Thymus (tissue), 11 donors: ENCODE data around the gene MACROD2. TPM values are rescaled to one million over a fixed set of nuclear protein-coding genes. Genes with fewer than 3 reads are reported as not detected.
A peak's percentile ranks its signal among the peaks of the same experiment; 100 is the strongest.

Source experiments
- DNase-seq, 9 donors: peaks; one replicate each; pipeline ENCODE4 v3.0.0-alpha.2; 2013; ENCODE audit warnings: low spot score in 9 of 9, low read depth in 6 of 9, missing footprints in 1 of 9
- H3K27ac ChIP-seq, 2 donors: one replicate each; pipeline ENCODE4 v1.5.1; 2013; ENCODE audit warnings: control low read depth in 1 of 2, low read depth in 1 of 2, low read length in 1 of 2, mild to moderate bottlenecking in 1 of 2, moderate library complexity in 1 of 2
- H3K27me3 ChIP-seq, 2 donors: one replicate each; pipeline ENCODE4 v1.5.1; 2013; ENCODE audit warnings: low read length in 1 of 2; ENCODE audit not compliant: control insufficient read depth in 2 of 2, insufficient read depth in 1 of 2
- H3K36me3 ChIP-seq, 2 donors: one replicate each; pipeline ENCODE4 v1.5.1; 2013; ENCODE audit warnings: low read length in 1 of 2, mild to moderate bottlenecking in 1 of 2, moderate library complexity in 1 of 2; ENCODE audit not compliant: control insufficient read depth in 2 of 2, insufficient read depth in 2 of 2
- H3K4me1 ChIP-seq, 2 donors: one replicate each; pipeline ENCODE4 v1.5.1; 2013; ENCODE audit warnings: low read length in 2 of 2; ENCODE audit not compliant: control insufficient read depth in 2 of 2, insufficient read depth in 2 of 2
- H3K4me3 ChIP-seq, 2 donors: one replicate each; pipeline ENCODE4 v1.5.1; 2013; ENCODE audit warnings: low read length in 2 of 2, control low read depth in 1 of 2, mild to moderate bottlenecking in 1 of 2
- H3K9me3 ChIP-seq, 2 donors: one replicate each; pipeline ENCODE4 v1.5.1; 2013; ENCODE audit warnings: low read length in 1 of 2, mild to moderate bottlenecking in 1 of 2; ENCODE audit not compliant: control insufficient read depth in 2 of 2, insufficient read depth in 1 of 2
- WGBS: extraction: QIAGEN DNeasy Blood & Tissue Kit; methylation state at CpG from one replicate; pipeline ENCODE4 v1.1.7; 2013; 5-methylcytosine and 5-hydroxymethylcytosine counted together
- polyA plus RNA-seq: library from polyadenylated mRNA; stranded (reverse); fragments of 200-250 nt; gene quantifications from one replicate; pipeline ENCODE4 v1.2.3, GENCODE V29; 2013
- total RNA-seq: library from RNA; stranded (reverse); fragments of 120-200 nt; gene quantifications from one replicate; pipeline ENCODE4 v1.2.4, GENCODE V29; 2013
- donor health status: healthy.

Gene MACROD2
- total and polyA plus RNA-seq, 2 donors, result 1.6 to 4.2 TPM

- H3K4me1 ChIP-seq, result no peaks in the 10 kb centered on the region
- 99% methylated on average over 3 of the region's 3 CpGs for WGBS
These were observed 2063.0 kb downstream of the MACROD2 start for GRCh38 chr20:16058268-16058667.

GRCh38 chr20:16059841-16060240 lies 2064.5 kb downstream of the MACROD2 start:
- DNase-seq, result no peak
- no peaks in the 10 kb centered on the region for H3K9me3 ChIP-seq
- no peak overlapping the region for H3K27ac ChIP-seq
- WGBS, result 95% methylated on average over 2 of the region's 2 CpGs
- H3K4me1 ChIP-seq, result no peaks in the 10 kb centered on the region
- H3K36me3 ChIP-seq, result no peaks in the 10 kb centered on the region
- H3K27me3 ChIP-seq, result no peaks in the 10 kb centered on the region
- no peak overlapping the region for H3K4me3 ChIP-seq

More at GRCh38 chr20:16058268-16058667, 2063.0 kb downstream of the MACROD2 start:
- Histone ChIP-seq H3K27ac (no peak overlapping the region), H3K36me3 (no peaks in the 10 kb centered on the region), H3K9me3 (no peaks in the 10 kb centered on the region), H3K4me3 (no peak overlapping the region), H3K27me3 (no peaks in the 10 kb centered on the region)
- no peak for DNase-seq

GRCh38 chr20:16061351-16061750 lies 2066.0 kb downstream of the MACROD2 start:
- Histone ChIP-seq H3K9me3 (no peaks in the 10 kb centered on the region), H3K4me1 (no peaks in the 10 kb centered on the region), H3K27ac (no peak overlapping the region), H3K4me3 (no peak overlapping the region), H3K27me3 (no peaks in the 10 kb centered on the region), H3K36me3 (no peaks in the 10 kb centered on the region)
- no peak for DNase-seq
- WGBS, result 96% methylated on average over 7 of the region's 7 CpGs

- no peak for DNase-seq
- WGBS, result 84% methylated on average over 10 of the region's 10 CpGs
These were observed 2067.6 kb downstream of the MACROD2 start for GRCh38 chr20:16062661-16063581.

GRCh38 chr20:16063881-16064280 lies 2068.6 kb downstream of the MACROD2 start:
- WGBS, result 84% methylated on average over 2 of the region's 2 CpGs
- Histone ChIP-seq H3K9me3 (peaks cover 0 to 3% of the 10 kb centered on the region in 2 donors), H3K4me3 (no peak overlapping the region), H3K36me3 (no peaks in the 10 kb centered on the region), H3K4me1 (no peaks in the 10 kb centered on the region), H3K27me3 (no peaks in the 10 kb centered on the region), H3K27ac (no peak overlapping the region)
- peak in 1 of 9 donors; percentile 10 for DNase-seq

More at GRCh38 chr20:16062661-16063581, 2067.6 kb downstream of the MACROD2 start:
- Histone ChIP-seq H3K4me1 (no peaks in the 10 kb centered on the region), H3K27me3 (no peaks in the 10 kb centered on the region), H3K4me3 (no peak overlapping the region), H3K27ac (no peak overlapping the region), H3K9me3 (peaks cover 0 to 3% of the 10 kb centered on the region in 2 donors), H3K36me3 (no peaks in the 10 kb centered on the region)

- 93% methylated on average over 3 of the region's 3 CpGs for WGBS
- H3K9me3 ChIP-seq, result peaks cover 0 to 3% of the 10 kb centered on the region in 2 donors
- no peaks in the 10 kb centered on the region for H3K36me3 ChIP-seq
- no peaks in the 10 kb centered on the region for H3K4me1 ChIP-seq
- no peak for DNase-seq
- H3K4me3 ChIP-seq, result no peak overlapping the region
- no peaks in the 10 kb centered on the region for H3K27me3 ChIP-seq
- H3K27ac ChIP-seq, result no peak overlapping the region
These were observed 2069.8 kb downstream of the MACROD2 start for GRCh38 chr20:16064989-16065707.

GRCh38 chr20:16066571-16066970 lies 2071.3 kb downstream of the MACROD2 start:
- Histone ChIP-seq H3K27ac (no peak overlapping the region), H3K36me3 (no peaks in the 10 kb centered on the region), H3K4me1 (no peaks in the 10 kb centered on the region), H3K27me3 (no peaks in the 10 kb centered on the region), H3K9me3 (peaks cover 0 to 3% of the 10 kb centered on the region in 2 donors), H3K4me3 (no peak overlapping the region)
- DNase-seq, result no peak
- 94% methylated on average over 5 of the region's 5 CpGs for WGBS

- Histone ChIP-seq H3K4me3 (no peak overlapping the region), H3K4me1 (no peaks in the 10 kb centered on the region), H3K27ac (no peak overlapping the region), H3K27me3 (no peaks in the 10 kb centered on the region), H3K36me3 (no peaks in the 10 kb centered on the region), H3K9me3 (peaks cover 0 to 3% of the 10 kb centered on the region in 2 donors)
- DNase-seq, result no peak
- 98% methylated on average over 1 of the region's 1 CpG for WGBS
These were observed 2074.2 kb downstream of the MACROD2 start for GRCh38 chr20:16069389-16070010.

- H3K27ac ChIP-seq, result no peak overlapping the region
- no peaks in the 10 kb centered on the region for H3K27me3 ChIP-seq
- no peak overlapping the region for H3K4me3 ChIP-seq
- peaks cover 0 to 2% of the 10 kb centered on the region in 2 donors for H3K9me3 ChIP-seq
- WGBS, result 99% methylated on average over 1 of the region's 1 CpG
- H3K36me3 ChIP-seq, result no peaks in the 10 kb centered on the region
- no peak for DNase-seq
- H3K4me1 ChIP-seq, result no peaks in the 10 kb centered on the region
These were observed 2076.9 kb downstream of the MACROD2 start for GRCh38 chr20:16072220-16072619.
